PC-9 (cell line): Measurements from ENCODE around the gene RBM18. TPM values are rescaled to one million over a fixed set of nuclear protein-coding genes. Genes with fewer than 3 reads are reported as not detected.

Source experiments
- BruUV-seq: library from RNA; stranded (reverse); fragments of 400-500 nt; replicated peaks from 2 replicates; lab custom pipeline; 2021; lab: Mats Ljungman, UMichigan
- CTCF ChIA-PET: fragments of 300-600 bp; sonication (Branson Sonifier 250); formaldehyde crosslinking; loops from one replicate; lab custom pipeline; 2022; ENCODE audit warnings: antibody characterized with exemption; lab: Charles Lee
- POLR2A ChIA-PET: fragments of 300-600 bp; sonication (Branson Sonifier 250); formaldehyde crosslinking; loops from one replicate; lab custom pipeline; 2022; ENCODE audit warnings: antibody characterized with exemption; ENCODE audit not compliant: unreplicated experiment; lab: Charles Lee
- DNase-seq, 2 experiments: peaks; one replicate each; pipeline versions ENCODE4 v3.0.0 to v3.0.0-alpha.2; 2015 to 2022; ENCODE audit warnings: mixed read lengths in 1 of 2
- H2AFZ ChIP-seq: fragments of 200-600 bp; sonication (generic); 2 replicates; pipeline ENCODE4 v1.8.1; 2017; ENCODE audit warnings: antibody characterized with exemption
- H3F3A ChIP-seq: fragments of 200-600 bp; sonication (generic); 2 replicates; pipeline ENCODE4 v1.8.1; 2017; ENCODE audit warnings: antibody characterized with exemption, mild to moderate bottlenecking, low read depth; ENCODE audit not compliant: insufficient read depth
- H3K27ac ChIP-seq: fragments of 200-600 bp; sonication (generic); 2 replicates; pipeline ENCODE4 v1.6.1; 2016; ENCODE audit warnings: mixed run types
- H3K27me3 ChIP-seq: fragments of 200-600 bp; sonication (generic); 2 replicates; pipeline ENCODE4 v1.6.1; 2016; ENCODE audit warnings: low read depth, mixed run types; ENCODE audit not compliant: insufficient read depth
- H3K36me3 ChIP-seq: fragments of 200-600 bp; sonication (generic); 2 replicates; pipeline ENCODE4 v1.6.1; 2016; ENCODE audit warnings: low read depth, mixed run types
- H3K4me1 ChIP-seq: fragments of 200-600 bp; sonication (generic); replicated peaks from 2 replicates; pipeline ENCODE4 v1.6.1; 2016; ENCODE audit warnings: mixed run types; ENCODE audit not compliant: insufficient read depth
- H3K4me2 ChIP-seq: fragments of 200-600 bp; sonication (generic); 2 replicates; pipeline ENCODE4 v1.6.1; 2017; ENCODE audit warnings: mixed run types
- H3K4me3 ChIP-seq: fragments of 200-600 bp; sonication (generic); 2 replicates; pipeline ENCODE4 v1.6.1; 2016; ENCODE audit warnings: mixed run types
- H3K79me2 ChIP-seq: fragments of 200-600 bp; sonication (generic); 2 replicates; pipeline ENCODE4 v1.6.1; 2017; ENCODE audit warnings: low read depth, mixed run types
- H3K9me2 ChIP-seq: fragments of 200-600 bp; sonication (generic); 2 replicates; pipeline ENCODE4 v1.8.1; 2017; ENCODE audit warnings: mild to moderate bottlenecking; ENCODE audit not compliant: insufficient read depth
- H3K9me3 ChIP-seq: fragments of 200-600 bp; sonication (generic); 2 replicates; pipeline ENCODE4 v1.8.1; 2016; ENCODE audit warnings: low read depth; ENCODE audit not compliant: insufficient read depth
- H4K20me1 ChIP-seq: fragments of 200-600 bp; sonication (generic); 2 replicates; pipeline ENCODE4 v1.8.1; 2017; ENCODE audit not compliant: insufficient read depth
- EZH2 ChIP-seq: fragments of 200-600 bp; sonication (generic); IDR thresholded peaks from 2 replicates; pipeline ENCODE4 v1.8.0; 2017; ENCODE audit warnings: antibody characterized with exemption, low read depth
- intact Hi-C: fragments of 100-400 bp; cut with micrococcal nuclease; formaldehyde crosslinking; loops from one replicate; pipeline ENCODE4 v1.10.0; 2022; ENCODE audit not compliant: unreplicated experiment
- total RNA-seq: library from RNA; stranded (reverse); gene quantifications from 2 replicates; pipeline ENCODE4 v1.2.3, GENCODE V29; 2021
- TF ChIP-seq, protein P1 (sequence below): fragments of 200-600 bp; sonication (generic); conservative IDR thresholded peaks from 2 replicates; pipeline ENCODE4 v1.6.1; 2017; ENCODE audit warnings: mixed run types, antibody characterized with exemption, mild to moderate bottlenecking, moderate library complexity

The RBM18 gene
- total RNA-seq, 1 experiment from 2014 or later, result 15.1 TPM

DNA sequence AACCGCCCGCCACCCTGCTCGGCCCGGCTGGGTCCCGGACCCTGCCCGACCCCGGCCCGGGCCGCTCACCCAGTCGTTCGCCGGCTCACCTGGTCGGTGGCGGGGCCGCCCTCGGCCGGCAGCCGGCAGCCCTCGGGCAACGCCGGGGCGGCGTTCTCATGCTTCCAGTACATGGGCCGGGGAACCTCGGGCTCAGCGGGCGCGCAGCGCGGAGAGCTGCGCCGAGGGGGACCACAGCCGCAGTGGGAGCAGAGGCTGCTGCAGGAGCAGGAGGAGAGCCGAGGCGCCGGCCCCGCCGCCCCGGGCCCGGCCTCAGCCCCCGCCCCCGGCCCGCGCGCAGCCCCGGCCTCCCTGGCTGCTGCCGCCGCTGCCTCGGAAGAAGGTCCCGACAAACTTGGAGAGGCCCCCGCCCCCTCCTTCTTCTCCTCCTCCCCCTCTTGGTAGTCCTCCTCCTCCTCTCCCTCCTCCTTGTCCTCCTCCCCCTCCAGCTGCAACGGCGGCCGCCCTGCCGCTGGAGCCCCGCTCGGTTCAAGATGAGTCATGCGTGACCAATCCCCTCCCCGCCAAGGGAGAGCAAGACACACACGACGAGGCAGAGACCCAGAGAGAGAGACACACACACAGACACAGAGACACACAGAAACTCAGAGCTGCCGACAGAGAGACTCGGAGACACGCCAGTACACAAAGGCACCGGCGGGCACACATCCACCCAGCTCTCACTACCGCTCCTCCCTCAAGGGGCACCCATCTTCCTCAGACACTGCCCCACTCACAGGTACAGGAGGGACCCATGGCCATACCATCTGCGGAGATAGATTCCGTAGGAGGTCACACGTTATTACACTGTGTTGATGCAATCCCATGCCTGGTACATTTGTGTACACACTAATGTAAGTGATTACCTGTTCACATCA, 35.8 kb downstream of the RBM18 start, which contains the start of gene LHX6:
Gene LHX6, minus strand, starts transcription at position 390 of the 917 bp plus-strand sequence. Its CDS starts 217 bp downstream, at position 173.
- DNase-seq, result peak in 1 of 2 experiments; percentile 16
- intact Hi-C loops, result no loop called here
- no peaks in the 10 kb centered on the region for H3K9me2 ChIP-seq
- H3K4me1 ChIP-seq, result no peaks in the 10 kb centered on the region
- no peak within 1 kb of the TSS for H3K4me2 ChIP-seq
- H4K20me1 ChIP-seq, result no peaks in the 10 kb centered on the region
- no peaks in the 10 kb centered on the region for H3K79me2 ChIP-seq
- ChIA-PET CTCF (interaction anchor here (0.7 kb wide), 1 partner anchor 726 kb away, joined by 4 read pairs; no protein-coding TSS in a partner anchor), POLR2A (no interaction called here)
- peaks cover 38% of the 10 kb centered on the region for H3K27me3 ChIP-seq
- no peaks in the 10 kb centered on the region for H3K36me3 ChIP-seq
- H3F3A ChIP-seq, result no peaks in the 10 kb centered on the region
- no TSS peak for BruUV-seq
- no peak for TF ChIP-seq EZH2
- TF ChIP-seq, protein P1, sequence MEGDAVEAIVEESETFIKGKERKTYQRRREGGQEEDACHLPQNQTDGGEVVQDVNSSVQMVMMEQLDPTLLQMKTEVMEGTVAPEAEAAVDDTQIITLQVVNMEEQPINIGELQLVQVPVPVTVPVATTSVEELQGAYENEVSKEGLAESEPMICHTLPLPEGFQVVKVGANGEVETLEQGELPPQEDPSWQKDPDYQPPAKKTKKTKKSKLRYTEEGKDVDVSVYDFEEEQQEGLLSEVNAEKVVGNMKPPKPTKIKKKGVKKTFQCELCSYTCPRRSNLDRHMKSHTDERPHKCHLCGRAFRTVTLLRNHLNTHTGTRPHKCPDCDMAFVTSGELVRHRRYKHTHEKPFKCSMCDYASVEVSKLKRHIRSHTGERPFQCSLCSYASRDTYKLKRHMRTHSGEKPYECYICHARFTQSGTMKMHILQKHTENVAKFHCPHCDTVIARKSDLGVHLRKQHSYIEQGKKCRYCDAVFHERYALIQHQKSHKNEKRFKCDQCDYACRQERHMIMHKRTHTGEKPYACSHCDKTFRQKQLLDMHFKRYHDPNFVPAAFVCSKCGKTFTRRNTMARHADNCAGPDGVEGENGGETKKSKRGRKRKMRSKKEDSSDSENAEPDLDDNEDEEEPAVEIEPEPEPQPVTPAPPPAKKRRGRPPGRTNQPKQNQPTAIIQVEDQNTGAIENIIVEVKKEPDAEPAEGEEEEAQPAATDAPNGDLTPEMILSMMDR, result no peak
- H3K4me3 ChIP-seq, result no peak within 1 kb of the TSS
- no peak within 1 kb of the TSS for H2AFZ ChIP-seq
- H3K9me3 ChIP-seq, result no peaks in the 10 kb centered on the region
- H3K27ac ChIP-seq, result no peak within 1 kb of the TSS

DNA sequence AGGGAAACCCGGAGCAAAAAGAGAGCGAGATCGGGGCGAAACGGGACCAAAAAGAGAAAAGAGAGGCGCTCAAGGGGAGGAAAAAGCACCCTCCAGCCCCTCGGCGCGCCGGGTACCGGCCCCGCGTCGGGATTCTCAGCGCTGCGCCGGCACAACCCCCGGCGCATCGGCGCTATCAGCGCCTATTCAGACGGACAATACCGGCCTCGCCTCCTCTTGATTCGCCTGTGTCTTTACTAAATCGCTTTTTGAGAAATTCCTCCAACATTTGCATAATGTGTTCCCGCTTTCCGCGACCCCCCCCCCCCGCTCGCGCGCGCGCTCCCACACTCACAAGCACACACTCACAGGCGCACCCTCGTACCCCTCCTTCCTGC, 36.5 kb downstream of the RBM18 start:
- no peak overlapping the region for H3K27ac ChIP-seq
- H3F3A ChIP-seq, result no peaks in the 10 kb centered on the region
- no peaks in the 10 kb centered on the region for H3K9me2 ChIP-seq
- H3K9me3 ChIP-seq, result no peaks in the 10 kb centered on the region
- peaks cover 38% of the 10 kb centered on the region for H3K27me3 ChIP-seq
- no peaks in the 10 kb centered on the region for H3K4me1 ChIP-seq
- H3K4me2 ChIP-seq, result no peak overlapping the region
- TF ChIP-seq, protein P1, result no peak
- no peak for TF ChIP-seq EZH2
- intact Hi-C loops, result no loop called here
- no peak overlapping the region for H2AFZ ChIP-seq
- no peaks in the 10 kb centered on the region for H3K36me3 ChIP-seq
- no peak for DNase-seq
- H3K79me2 ChIP-seq, result no peaks in the 10 kb centered on the region
- ChIA-PET POLR2A (no interaction called here), CTCF (no interaction called here)
- BruUV-seq, result no TSS peak
- H3K4me3 ChIP-seq, result no peak overlapping the region
- no peaks in the 10 kb centered on the region for H4K20me1 ChIP-seq

DNA sequence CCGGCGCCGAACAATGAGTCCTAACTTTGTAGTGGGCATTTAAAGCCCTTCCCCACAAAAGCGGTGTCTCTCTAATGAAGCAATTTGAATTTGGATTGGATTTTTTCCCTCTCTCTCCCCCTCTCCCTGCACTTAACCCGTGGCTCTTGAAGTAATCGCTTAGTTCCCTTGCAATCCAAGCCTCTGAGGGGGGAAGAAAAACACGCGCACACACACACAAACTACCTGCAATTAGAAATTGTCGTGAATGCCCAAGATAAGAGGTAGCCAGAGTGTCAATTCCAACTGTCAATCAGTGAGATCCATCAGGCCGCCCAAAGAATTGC, 37.1 kb downstream of the RBM18 start:
- Histone ChIP-seq H3K4me3 (no peak overlapping the region), H3K27me3 (peaks cover 38% of the 10 kb centered on the region), H3K27ac (no peak overlapping the region), H4K20me1 (no peaks in the 10 kb centered on the region), H3K9me3 (no peaks in the 10 kb centered on the region), H3F3A (no peaks in the 10 kb centered on the region), H3K36me3 (no peaks in the 10 kb centered on the region), H3K9me2 (no peaks in the 10 kb centered on the region), H2AFZ (no peak overlapping the region), H3K79me2 (no peaks in the 10 kb centered on the region), H3K4me1 (no peaks in the 10 kb centered on the region), H3K4me2 (no peak overlapping the region)
- ChIA-PET POLR2A (no interaction called here), CTCF (no interaction called here)
- no peak for TF ChIP-seq EZH2
- TF ChIP-seq, protein P1, result no peak
- intact Hi-C loops, result no loop called here
- no TSS peak for BruUV-seq
- no peak for DNase-seq
